COLO668 (cell line): ENCODE results near the gene SEPTIN1.

Experiments used
- DNase-seq: peaks from one replicate; lab custom pipeline; 2025; ENCODE audit not compliant: unreplicated experiment; lab: John Stamatoyannopoulos, UW

The SEPTIN1 gene, protein sequence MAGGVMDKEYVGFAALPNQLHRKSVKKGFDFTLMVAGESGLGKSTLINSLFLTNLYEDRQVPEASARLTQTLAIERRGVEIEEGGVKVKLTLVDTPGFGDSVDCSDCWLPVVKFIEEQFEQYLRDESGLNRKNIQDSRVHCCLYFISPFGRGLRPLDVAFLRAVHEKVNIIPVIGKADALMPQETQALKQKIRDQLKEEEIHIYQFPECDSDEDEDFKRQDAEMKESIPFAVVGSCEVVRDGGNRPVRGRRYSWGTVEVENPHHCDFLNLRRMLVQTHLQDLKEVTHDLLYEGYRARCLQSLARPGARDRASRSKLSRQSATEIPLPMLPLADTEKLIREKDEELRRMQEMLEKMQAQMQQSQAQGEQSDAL

GRCh38 chr16:30382111-30382881 lies at the start of gene SEPTIN1:
TSS of gene SEPTIN1 (minus strand) at chr16:30382561. CDS start at chr16:30382542, 19 bp downstream.
- DNase-seq: peak; percentile 11

- no peak for DNase-seq
Observed at GRCh38 chr16:30430428-30430970, 48.1 kb upstream of the SEPTIN1 start.

GRCh38 chr16:30429678-30430427 lies 47.5 kb upstream of the SEPTIN1 start, which contains the start of gene DCTPP1:
TSS of gene DCTPP1 (minus strand) at chr16:30430030. CDS start at chr16:30429980, 50 bp downstream.
- DNase-seq: peak; percentile 98

DNA sequence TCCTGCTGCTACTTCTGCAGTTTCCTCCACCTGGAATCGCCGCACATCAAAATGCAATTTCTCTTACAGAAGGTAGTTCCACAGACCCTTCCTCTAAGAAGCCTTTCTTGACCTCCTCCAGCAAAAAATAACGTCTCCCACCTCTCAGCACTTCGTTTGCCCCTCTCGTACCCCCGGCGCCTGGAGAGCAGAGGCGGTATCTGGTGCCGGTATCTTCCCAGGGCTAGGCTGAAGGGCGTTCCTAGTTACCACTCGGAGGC lies 47.0 kb upstream of the SEPTIN1 start:
- DNase-seq: no peak

- DNase-seq: no peak
Observed at GRCh38 chr16:30428055-30428454, 45.7 kb upstream of the SEPTIN1 start.

- DNase-seq: no peak
Observed at GRCh38 chr16:30421010-30421409, 38.6 kb upstream of the SEPTIN1 start.

DNA sequence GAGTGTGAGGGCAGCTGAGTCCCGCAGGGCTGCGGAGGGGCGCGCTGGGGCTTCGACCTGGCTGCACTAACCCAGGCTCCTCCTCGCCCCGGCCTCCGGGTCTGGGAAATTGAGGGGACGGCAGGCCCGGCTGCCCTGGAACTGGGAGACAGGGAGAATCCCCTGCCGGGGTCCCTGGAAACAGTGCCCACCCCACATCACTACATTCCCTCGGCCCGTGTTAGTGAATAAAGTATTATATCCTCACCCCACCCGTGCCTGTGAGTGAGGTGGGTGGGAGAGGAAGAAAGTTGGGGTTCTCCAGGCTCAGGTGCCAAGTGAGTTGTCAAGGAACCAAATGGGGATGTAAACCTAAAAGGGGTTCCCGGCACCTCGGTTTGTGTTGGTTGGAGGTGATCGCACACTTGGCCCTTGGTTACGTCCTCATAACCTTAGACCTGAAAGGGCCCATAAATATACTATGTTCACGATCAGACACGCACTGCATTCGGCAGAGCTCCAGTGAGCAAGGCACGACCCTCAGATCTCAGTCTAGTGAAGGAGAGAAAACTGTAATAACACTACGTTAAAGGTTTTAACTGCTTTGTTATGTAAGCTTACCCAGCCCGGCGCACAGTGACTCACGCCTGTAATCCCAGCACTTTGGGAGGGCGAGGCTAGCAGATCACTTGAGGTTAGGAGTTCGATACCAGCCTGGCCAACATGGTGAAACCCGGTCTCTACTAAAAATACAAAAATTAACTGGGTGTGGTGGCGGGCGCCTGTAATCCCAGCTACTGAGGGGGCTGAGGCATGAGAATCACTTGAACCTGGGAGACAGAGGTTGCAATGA lies 36.2 kb upstream of the SEPTIN1 start:
- peak; percentile 9 for DNase-seq

DNA sequence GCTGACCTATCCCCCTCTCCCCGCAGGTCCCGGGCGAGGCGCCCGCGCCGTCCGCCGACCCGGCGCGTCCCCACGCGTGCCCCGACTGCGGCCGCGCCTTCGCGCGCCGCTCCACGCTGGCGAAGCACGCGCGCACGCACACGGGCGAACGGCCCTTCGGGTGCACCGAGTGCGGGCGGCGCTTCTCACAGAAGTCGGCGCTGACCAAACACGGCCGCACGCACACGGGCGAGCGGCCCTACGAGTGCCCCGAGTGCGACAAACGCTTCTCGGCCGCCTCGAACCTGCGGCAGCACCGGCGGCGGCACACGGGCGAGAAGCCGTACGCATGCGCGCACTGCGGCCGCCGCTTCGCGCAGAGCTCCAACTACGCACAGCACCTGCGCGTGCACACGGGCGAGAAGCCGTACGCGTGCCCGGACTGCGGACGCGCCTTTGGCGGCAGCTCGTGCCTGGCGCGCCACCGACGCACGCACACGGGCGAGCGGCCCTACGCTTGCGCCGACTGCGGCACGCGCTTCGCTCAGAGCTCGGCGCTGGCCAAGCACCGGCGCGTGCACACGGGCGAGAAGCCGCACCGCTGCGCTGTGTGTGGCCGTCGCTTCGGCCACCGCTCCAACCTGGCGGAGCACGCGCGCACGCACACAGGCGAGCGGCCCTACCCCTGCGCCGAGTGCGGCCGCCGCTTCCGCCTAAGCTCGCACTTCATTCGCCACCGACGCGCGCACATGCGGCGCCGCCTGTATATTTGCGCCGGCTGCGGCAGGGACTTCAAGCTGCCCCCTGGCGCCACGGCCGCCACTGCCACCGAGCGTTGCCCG lies 35.4 kb upstream of the SEPTIN1 start:
- peak; percentile 98 for DNase-seq

- no peak for DNase-seq
Observed at GRCh38 chr16:30416624-30417528, 34.5 kb upstream of the SEPTIN1 start.

GRCh38 chr16:30416047-30416603 lies 33.8 kb upstream of the SEPTIN1 start:
- no peak for DNase-seq

GRCh38 chr16:30414159-30414558 lies 31.8 kb upstream of the SEPTIN1 start:
- no peak for DNase-seq

- no peak for DNase-seq
Observed at GRCh38 chr16:30413112-30413806, 30.9 kb upstream of the SEPTIN1 start.

GRCh38 chr16:30409125-30410060 lies 27.0 kb upstream of the SEPTIN1 start:
- peak; percentile 90 for DNase-seq

DNA sequence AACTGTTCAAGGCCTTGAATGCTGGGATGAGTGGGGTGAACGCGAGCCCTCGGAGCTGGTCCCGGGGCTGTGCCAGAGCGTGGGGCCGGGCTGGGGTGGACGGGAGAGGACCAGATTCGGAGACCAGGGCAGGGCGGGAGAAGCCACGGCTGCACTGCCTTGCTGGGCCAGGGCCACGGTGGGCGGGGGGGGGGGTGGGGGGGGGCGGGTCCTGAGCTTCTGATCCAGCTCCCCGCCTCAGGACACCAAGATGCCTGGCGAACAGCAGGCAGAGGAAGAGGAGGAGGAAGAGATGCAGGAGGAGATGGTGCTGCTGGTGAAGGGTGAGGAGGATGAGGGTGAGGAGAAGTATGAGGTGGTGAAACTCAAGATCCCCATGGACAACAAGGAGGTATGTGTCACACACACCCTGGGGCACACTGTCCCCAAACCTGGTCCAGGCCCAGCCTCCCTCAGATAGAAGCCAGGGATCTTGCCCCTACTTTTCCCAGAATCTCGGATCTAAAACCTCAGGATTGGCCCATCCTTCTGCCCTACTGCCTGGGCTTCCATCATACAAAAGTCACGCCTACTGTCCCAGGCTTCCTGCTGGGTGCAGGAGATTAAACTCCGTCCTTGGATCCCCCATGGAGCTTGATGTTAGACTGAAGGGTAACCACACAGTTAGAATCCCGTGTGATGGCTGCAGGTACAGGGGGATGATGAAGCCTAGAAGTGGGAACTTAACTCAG lies 25.6 kb upstream of the SEPTIN1 start:
- no peak for DNase-seq

DNA sequence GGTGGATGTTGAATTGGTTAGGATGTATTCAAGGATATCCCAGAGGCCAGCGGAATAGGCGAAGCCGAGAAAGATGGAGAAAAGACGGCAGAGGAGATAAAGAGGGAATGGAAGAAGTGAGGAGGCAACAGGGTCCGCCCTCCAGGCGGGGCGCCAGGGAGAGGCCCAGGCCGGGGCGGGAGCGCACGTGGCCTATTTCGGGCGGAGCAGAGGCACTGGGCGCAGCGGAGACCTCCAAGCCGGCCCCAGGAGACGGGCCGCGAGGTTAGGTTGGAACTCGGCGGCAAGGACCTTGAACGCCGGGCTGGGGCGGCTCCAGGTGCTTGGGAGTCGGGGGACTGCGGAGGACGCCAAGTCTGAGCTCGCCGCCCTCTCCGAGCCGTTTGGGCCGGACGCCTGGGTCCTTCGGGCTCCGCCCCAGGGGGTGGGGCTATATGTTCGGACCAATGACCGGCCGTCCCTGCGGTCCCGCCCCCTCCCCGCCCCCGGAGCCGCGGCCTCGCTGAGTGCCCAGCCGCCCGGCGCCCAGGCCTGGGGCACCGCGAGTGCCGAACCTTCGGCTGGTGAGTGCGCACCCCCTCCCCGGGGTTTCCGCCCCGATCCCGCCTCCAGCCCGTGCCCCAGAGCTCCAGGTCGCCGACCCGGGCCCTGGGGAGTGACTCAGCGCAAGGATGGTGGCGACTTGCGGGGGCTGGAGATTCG lies 24.9 kb upstream of the SEPTIN1 start, which contains the start of gene ZNF771:
TSS of gene ZNF771 (plus strand) at position 505 of the 702 bp plus-strand sequence. CDS start 448 bp downstream, outside the sequence.
- peak; percentile 91 for DNase-seq
